Measurements from ENCODE around the gene DPP6.
A peak's percentile ranks its signal among the peaks of the same experiment; 100 is the strongest.

Gene DPP6

GRCh38 chr7:154259396-154259795 lies 207.2 kb downstream of the DPP6 start:
- no peak for TF ChIP-seq EGR1 (IDR thresholded peaks at IDR 0.05)
- TF ChIP-seq REST (IDR thresholded peaks at IDR 0.05; ENCODE audit: low read depth): no peak
- TF ChIP-seq TEAD4 (IDR thresholded peaks at IDR 0.05): no peak
- TF ChIP-seq USF1 (IDR thresholded peaks at IDR 0.05): no peak
- no peak for TF ChIP-seq FOXM1 (IDR thresholded peaks at IDR 0.05; ENCODE audit: borderline replicate concordance, low read depth)
- TF ChIP-seq TCF12 (IDR thresholded peaks at IDR 0.05; ENCODE audit: low read depth): no peak

- TF ChIP-seq REST (IDR thresholded peaks at IDR 0.05; ENCODE audit: low read depth): peak; percentile 43; the same call in 1 of the 2 replicates
- no peak for TF ChIP-seq RAD21 (IDR thresholded peaks at IDR 0.05; ENCODE audit: low read depth)
- no peak for TF ChIP-seq NFIC (IDR thresholded peaks at IDR 0.05)
- no peak for TF ChIP-seq TCF12 (IDR thresholded peaks at IDR 0.05; ENCODE audit: low read depth)
- TF ChIP-seq CREB1 (IDR thresholded peaks at IDR 0.05; ENCODE audit: low read depth): no peak
- TF ChIP-seq EP300 (IDR thresholded peaks at IDR 0.05; ENCODE audit: borderline replicate concordance): no peak
- TF ChIP-seq YY1 (IDR thresholded peaks at IDR 0.05; ENCODE audit: low read depth): no peak
These were observed 235.2 kb downstream of the DPP6 start for GRCh38 chr7:154287356-154287755.

GRCh38 chr7:154289119-154289518 lies 236.9 kb downstream of the DPP6 start:
- TF ChIP-seq TCF12 (IDR thresholded peaks at IDR 0.05; ENCODE audit: low read depth): no peak
- no peak for TF ChIP-seq FOXM1 (IDR thresholded peaks at IDR 0.05; ENCODE audit: borderline replicate concordance, low read depth)
- TF ChIP-seq TAF1 (IDR thresholded peaks at IDR 0.05; ENCODE audit: low read depth): no peak
- no peak for TF ChIP-seq ZBTB7A (IDR thresholded peaks at IDR 0.05; ENCODE audit: low read depth)
- TF ChIP-seq USF1 (IDR thresholded peaks at IDR 0.05): no peak
- TF ChIP-seq REST (IDR thresholded peaks at IDR 0.05; ENCODE audit: low read depth): no peak
- TF ChIP-seq YY1 (IDR thresholded peaks at IDR 0.05; ENCODE audit: low read depth): no peak
- TF ChIP-seq MAX (IDR thresholded peaks at IDR 0.05): no peak
- no peak for TF ChIP-seq TEAD4 (IDR thresholded peaks at IDR 0.05)
- TF ChIP-seq RAD21 (IDR thresholded peaks at IDR 0.05; ENCODE audit: low read depth): no peak
- TF ChIP-seq EGR1 (IDR thresholded peaks at IDR 0.05): no peak
- TF ChIP-seq CREB1 (IDR thresholded peaks at IDR 0.05; ENCODE audit: low read depth): no peak
- TF ChIP-seq CEBPB (IDR thresholded peaks at IDR 0.05): no peak
- TF ChIP-seq EP300 (IDR thresholded peaks at IDR 0.05; ENCODE audit: borderline replicate concordance): no peak
- TF ChIP-seq NFIC (IDR thresholded peaks at IDR 0.05): no peak

GRCh38 chr7:154296443-154296842 lies 244.2 kb downstream of the DPP6 start:
- no peak for TF ChIP-seq ZBTB7A (IDR thresholded peaks at IDR 0.05; ENCODE audit: low read depth)
- TF ChIP-seq MAX (IDR thresholded peaks at IDR 0.05): no peak

GRCh38 chr7:154299736-154300135 lies 247.5 kb downstream of the DPP6 start:
- TF ChIP-seq TEAD4 (IDR thresholded peaks at IDR 0.05) (no peak), EGR1 (IDR thresholded peaks at IDR 0.05) (no peak), CREB1 (IDR thresholded peaks at IDR 0.05; ENCODE audit: low read depth) (no peak), TAF1 (IDR thresholded peaks at IDR 0.05; ENCODE audit: low read depth) (no peak), EP300 (IDR thresholded peaks at IDR 0.05; ENCODE audit: borderline replicate concordance) (no peak), NFIC (IDR thresholded peaks at IDR 0.05) (no peak), FOXM1 (IDR thresholded peaks at IDR 0.05; ENCODE audit: borderline replicate concordance, low read depth) (no peak), CEBPB (IDR thresholded peaks at IDR 0.05) (no peak), MAX (IDR thresholded peaks at IDR 0.05) (no peak)

Measured in Ishikawa (cell line).